CD8-positive, alpha-beta memory T cell (primary cell): ENCODE data around the gene DUOX2. TPM values are rescaled to one million over a fixed set of nuclear protein-coding genes. Genes with fewer than 3 reads are reported as not detected.

Experiments used
- CTCF ChIA-PET: fragments of 350-600 bp; sonication (Branson Sonifier 250); formaldehyde crosslinking; loops from one replicate; lab custom pipeline; 2021; ENCODE audit warnings: antibody characterized with exemption; lab: Charles Lee
- POLR2A ChIA-PET: fragments of 350-600 bp; sonication (Branson Sonifier 250); formaldehyde crosslinking; loops from one replicate; lab custom pipeline; 2021; ENCODE audit warnings: antibody characterized with exemption; lab: Charles Lee
- DNase-seq, 5 donors: peaks; one replicate each; pipeline versions ENCODE4 v3.0.0 to v3.0.0-alpha.2; 2020 to 2022; ENCODE audit warnings: mixed read lengths in 1 of 5
- H3K27ac ChIP-seq: one replicate; pipeline ENCODE4 v1.7.0; 2013; ENCODE audit warnings: low read depth, mild to moderate bottlenecking, low read length, moderate library complexity
- H3K27me3 ChIP-seq: 2 replicates; pipeline ENCODE4 v1.7.0; 2013; ENCODE audit warnings: low read length, mild to moderate bottlenecking; ENCODE audit not compliant: insufficient read depth, poor library complexity, severe bottlenecking
- H3K36me3 ChIP-seq: 2 replicates; pipeline ENCODE4 v1.7.0; 2013; ENCODE audit warnings: mild to moderate bottlenecking, low read length, moderate library complexity; ENCODE audit not compliant: insufficient read depth
- H3K4me1 ChIP-seq: 2 replicates; pipeline ENCODE4 v1.7.0; 2013; ENCODE audit warnings: mild to moderate bottlenecking, low read length, moderate library complexity; ENCODE audit not compliant: insufficient read depth
- H3K4me3 ChIP-seq: 2 replicates; pipeline ENCODE4 v1.7.0; 2013; ENCODE audit warnings: mild to moderate bottlenecking, low read length
- H3K9me3 ChIP-seq: 2 replicates; pipeline ENCODE4 v1.7.0; 2013; ENCODE audit warnings: mild to moderate bottlenecking, low read length
- H3K27ac Mint-ChIP-seq, 8 donors: one replicate each; pipeline ENCODE4 v1.8.0; 2020 to 2021; ENCODE audit warnings: mixed read lengths in 8 of 8, mild to moderate bottlenecking in 6 of 8, inconsistent platforms in 3 of 8, moderate library complexity in 3 of 8
- H3K27me3 Mint-ChIP-seq, 2 donors: one replicate each; pipeline ENCODE4 v1.8.0; 2020 to 2021; ENCODE audit warnings: mixed read lengths in 2 of 2, mild to moderate bottlenecking in 1 of 2, moderate library complexity in 1 of 2
- H3K36me3 Mint-ChIP-seq, 3 donors: one replicate each; pipeline ENCODE4 v1.8.0; 2020 to 2021; ENCODE audit warnings: mixed read lengths in 3 of 3, inconsistent platforms in 1 of 3, mild to moderate bottlenecking in 1 of 3
- H3K4me1 Mint-ChIP-seq, 3 donors: one replicate each; pipeline ENCODE4 v1.8.0; 2020 to 2021; ENCODE audit warnings: mixed read lengths in 3 of 3, inconsistent platforms in 1 of 3, mild to moderate bottlenecking in 1 of 3
- H3K4me3 Mint-ChIP-seq, 7 donors: one replicate each; pipeline ENCODE4 v1.8.0; 2020 to 2021; ENCODE audit warnings: mixed read lengths in 7 of 7, mild to moderate bottlenecking in 6 of 7, moderate library complexity in 4 of 7, inconsistent platforms in 2 of 7
- H3K9me3 Mint-ChIP-seq, 5 donors: one replicate each; pipeline ENCODE4 v1.8.0; 2020 to 2022; ENCODE audit warnings: mixed read lengths in 5 of 5, mild to moderate bottlenecking in 3 of 5, moderate library complexity in 2 of 5, inconsistent platforms in 1 of 5
- polyA plus RNA-seq: library from polyadenylated mRNA; unstranded; fragments of 300-500 nt; fragmentation: Illumina TruSeq; gene quantifications from one replicate; pipeline ENCODE4 v1.2.3, GENCODE V29; 2021
- total RNA-seq, 2 experiments: library from RNA; stranded (reverse); gene quantifications; one replicate each; pipeline ENCODE4 v1.2.3, GENCODE V29; 2021

The DUOX2 gene
- total and polyA plus RNA-seq, 3 experiments from 2014 or later, result not detected

GRCh38 chr15:45131510-45131909, 17.5 kb upstream of the DUOX2 start:
- no peak overlapping the region for H3K27ac Mint-ChIP-seq
- no peaks in the 10 kb centered on the region for H3K9me3 Mint-ChIP-seq
- Histone ChIP-seq H3K4me1 (no peaks in the 10 kb centered on the region), H3K27ac (no peak overlapping the region), H3K9me3 (no peaks in the 10 kb centered on the region), H3K4me3 (no peak overlapping the region), H3K36me3 (no peaks in the 10 kb centered on the region), H3K27me3 (peaks cover 33% of the 10 kb centered on the region)
- peaks cover 11 to 23% (median 12%) of the 10 kb centered on the region in 3 donors for H3K4me1 Mint-ChIP-seq
- CTCF ChIA-PET, result interaction anchor here (0.9 to 2.8 kb wide), 3 partner anchors 13 to 70 kb away, joined by 3 to 10 read pairs (median 4); no protein-coding TSS in a partner anchor
- H3K36me3 Mint-ChIP-seq, result no peaks in the 10 kb centered on the region
- no peak overlapping the region for H3K4me3 Mint-ChIP-seq
- no peak for DNase-seq
- POLR2A ChIA-PET, result no interaction called here
- peaks cover 42 to 66% of the 10 kb centered on the region in 2 donors for H3K27me3 Mint-ChIP-seq

- Mint-ChIP-seq H3K4me1 (peaks cover 7 to 17% (median 9%) of the 10 kb centered on the region in 3 donors), H3K4me3 (peak overlapping the region in 5 of 7 donors; percentile 5 to 30 (median 13)), H3K27me3 (peaks cover 41 to 71% of the 10 kb centered on the region in 2 donors), H3K27ac (no peak overlapping the region), H3K9me3 (no peaks in the 10 kb centered on the region), H3K36me3 (no peaks in the 10 kb centered on the region)
- POLR2A ChIA-PET, result no interaction called here
- CTCF ChIA-PET, result interaction anchor here (1.0 to 2.8 kb wide), 3 partner anchors 9 to 36 kb away, joined by 4 to 10 read pairs (median 4); no protein-coding TSS in a partner anchor
- no peaks in the 10 kb centered on the region for H3K36me3 ChIP-seq
- no peak for DNase-seq
- peaks cover 37% of the 10 kb centered on the region for H3K27me3 ChIP-seq
- no peaks in the 10 kb centered on the region for H3K9me3 ChIP-seq
- H3K27ac ChIP-seq, result no peak overlapping the region
- no peak overlapping the region for H3K4me3 ChIP-seq
- H3K4me1 ChIP-seq, result no peaks in the 10 kb centered on the region
Measured at GRCh38 chr15:45130291-45131000, 16.5 kb upstream of the DUOX2 start.

- POLR2A ChIA-PET, result no interaction called here
- no peak within 1 kb of the TSS for H3K27ac Mint-ChIP-seq
- Histone ChIP-seq H3K9me3 (no peaks in the 10 kb centered on the region), H3K27ac (no peak within 1 kb of the TSS), H3K4me1 (no peaks in the 10 kb centered on the region), H3K4me3 (no peak within 1 kb of the TSS), H3K36me3 (no peaks in the 10 kb centered on the region), H3K27me3 (peaks cover 33% of the 10 kb centered on the region)
- no peaks in the 10 kb centered on the region for H3K9me3 Mint-ChIP-seq
- H3K4me3 Mint-ChIP-seq, result peak within 1 kb of the TSS in 6 of 7 donors; percentile 8 to 65 (median 23)
- CTCF ChIA-PET, result interaction anchor here (1.0 to 2.8 kb wide), 2 partner anchors 9 to 12 kb away, joined by 4 to 10 read pairs; no protein-coding TSS in a partner anchor
- H3K27me3 Mint-ChIP-seq, result peaks cover 44 to 75% of the 10 kb centered on the region in 2 donors
- peak in 1 of 5 donors; percentile 4 for DNase-seq
- H3K4me1 Mint-ChIP-seq, result peaks cover 3 to 13% (median 6%) of the 10 kb centered on the region in 3 donors
- no peaks in the 10 kb centered on the region for H3K36me3 Mint-ChIP-seq
Measured at GRCh38 chr15:45129651-45130129, 15.7 kb upstream of the DUOX2 start, which contains the start of the genes DUOX1 and DUOXA1. Gene DUOX1 (plus strand): TSS chr15:45129994. CDS start chr15:45131967, 1,973 bp downstream. Gene DUOXA1 (minus strand): TSS chr15:45129879. CDS start chr15:45123014, 6,865 bp downstream.

GRCh38 chr15:45128971-45129639, 15.1 kb upstream of the DUOX2 start:
- Histone ChIP-seq H3K4me3 (no peak overlapping the region), H3K4me1 (no peaks in the 10 kb centered on the region), H3K9me3 (no peaks in the 10 kb centered on the region), H3K27ac (no peak overlapping the region), H3K27me3 (peaks cover 28% of the 10 kb centered on the region), H3K36me3 (no peaks in the 10 kb centered on the region)
- ChIA-PET CTCF (interaction anchor here (2.8 kb wide), 1 partner anchor 11 kb away, joined by 10 read pairs; no protein-coding TSS in a partner anchor), POLR2A (no interaction called here)
- no peaks in the 10 kb centered on the region for H3K9me3 Mint-ChIP-seq
- no peaks in the 10 kb centered on the region for H3K36me3 Mint-ChIP-seq
- peaks cover 39 to 75% of the 10 kb centered on the region in 2 donors for H3K27me3 Mint-ChIP-seq
- H3K27ac Mint-ChIP-seq, result no peak overlapping the region
- H3K4me3 Mint-ChIP-seq, result peak overlapping the region in 3 of 7 donors; percentile 22 to 65 (median 24)
- DNase-seq, result no peak
- H3K4me1 Mint-ChIP-seq, result peaks cover 0 to 8% (median 4%) of the 10 kb centered on the region in 3 donors

GRCh38 chr15:45126535-45127158, 12.7 kb upstream of the DUOX2 start:
- DNase-seq, result peak in 4 of 5 donors; percentile 28 to 55 (median 34)
- Mint-ChIP-seq H3K27ac (no peak overlapping the region), H3K4me3 (no peak overlapping the region), H3K9me3 (no peaks in the 10 kb centered on the region), H3K4me1 (peaks cover 0 to 8% (median 4%) of the 10 kb centered on the region in 3 donors), H3K27me3 (peaks cover 28 to 69% of the 10 kb centered on the region in 2 donors), H3K36me3 (no peaks in the 10 kb centered on the region)
- H3K36me3 ChIP-seq, result no peaks in the 10 kb centered on the region
- CTCF ChIA-PET, result interaction anchor here (0.8 to 1.6 kb wide), 6 partner anchors 8 to 276 kb away, joined by 3 to 14 read pairs (median 4); a partner anchor contains a TSS
- H3K27me3 ChIP-seq, result peaks cover 28% of the 10 kb centered on the region
- no peaks in the 10 kb centered on the region for H3K9me3 ChIP-seq
- no peak overlapping the region for H3K27ac ChIP-seq
- POLR2A ChIA-PET, result interaction anchor here (1.0 kb wide), 1 partner anchor 41 kb away, joined by 4 read pairs; no protein-coding TSS in a partner anchor
- H3K4me1 ChIP-seq, result no peaks in the 10 kb centered on the region
- no peak overlapping the region for H3K4me3 ChIP-seq

GRCh38 chr15:45123397-45123796, 9.4 kb upstream of the DUOX2 start:
- Histone ChIP-seq H3K27ac (no peak overlapping the region), H3K4me3 (no peak overlapping the region), H3K9me3 (no peaks in the 10 kb centered on the region), H3K27me3 (peaks cover 23% of the 10 kb centered on the region), H3K4me1 (no peaks in the 10 kb centered on the region), H3K36me3 (no peaks in the 10 kb centered on the region)
- Mint-ChIP-seq H3K27ac (no peak overlapping the region), H3K27me3 (peaks cover 18 to 72% of the 10 kb centered on the region in 2 donors), H3K4me3 (no peak overlapping the region), H3K9me3 (no peaks in the 10 kb centered on the region), H3K36me3 (no peaks in the 10 kb centered on the region), H3K4me1 (peaks cover under 1 to 1% (median under 1%) of the 10 kb centered on the region in 3 donors)
- no peak for DNase-seq
- POLR2A ChIA-PET, result no interaction called here
- CTCF ChIA-PET, result interaction anchor here (1.0 to 1.1 kb wide), 2 partner anchors 9 to 276 kb away, joined by 3 to 4 read pairs; partner anchors contain the start of genes DUOX2 and DUOXA2

GRCh38 chr15:45122719-45123118, 8.7 kb upstream of the DUOX2 start:
- DNase-seq, result no peak
- POLR2A ChIA-PET, result no interaction called here
- Mint-ChIP-seq H3K4me3 (no peak overlapping the region), H3K27ac (no peak overlapping the region), H3K9me3 (no peaks in the 10 kb centered on the region), H3K27me3 (peaks cover 24 to 72% of the 10 kb centered on the region in 2 donors), H3K4me1 (peaks cover 5 to 7% (median 6%) of the 10 kb centered on the region in 3 donors), H3K36me3 (no peaks in the 10 kb centered on the region)
- CTCF ChIA-PET, result interaction anchor here (1.0 to 1.8 kb wide), 2 partner anchors 8 to 13 kb away, joined by 4 read pairs; partner anchors contain the start of genes DUOX2 and DUOXA2
- Histone ChIP-seq H3K36me3 (no peaks in the 10 kb centered on the region), H3K27me3 (peaks cover 18% of the 10 kb centered on the region), H3K27ac (no peak overlapping the region), H3K4me1 (peaks cover 3% of the 10 kb centered on the region), H3K4me3 (no peak overlapping the region), H3K9me3 (no peaks in the 10 kb centered on the region)
